Hematopoietic multipotent progenitor cell treated with erythropoietin and hydrocortisone succinate and interleukin-3 and kit ligand, for 15 days (in vitro differentiated cells): Measurements from ENCODE around the gene UNC13D.

Source experiments
- DNase-seq: peaks from one replicate; pipeline ENCODE4 v3.0.0-alpha.2; 2015; ENCODE audit warnings: low spot score

UNC13D gene

DNA sequence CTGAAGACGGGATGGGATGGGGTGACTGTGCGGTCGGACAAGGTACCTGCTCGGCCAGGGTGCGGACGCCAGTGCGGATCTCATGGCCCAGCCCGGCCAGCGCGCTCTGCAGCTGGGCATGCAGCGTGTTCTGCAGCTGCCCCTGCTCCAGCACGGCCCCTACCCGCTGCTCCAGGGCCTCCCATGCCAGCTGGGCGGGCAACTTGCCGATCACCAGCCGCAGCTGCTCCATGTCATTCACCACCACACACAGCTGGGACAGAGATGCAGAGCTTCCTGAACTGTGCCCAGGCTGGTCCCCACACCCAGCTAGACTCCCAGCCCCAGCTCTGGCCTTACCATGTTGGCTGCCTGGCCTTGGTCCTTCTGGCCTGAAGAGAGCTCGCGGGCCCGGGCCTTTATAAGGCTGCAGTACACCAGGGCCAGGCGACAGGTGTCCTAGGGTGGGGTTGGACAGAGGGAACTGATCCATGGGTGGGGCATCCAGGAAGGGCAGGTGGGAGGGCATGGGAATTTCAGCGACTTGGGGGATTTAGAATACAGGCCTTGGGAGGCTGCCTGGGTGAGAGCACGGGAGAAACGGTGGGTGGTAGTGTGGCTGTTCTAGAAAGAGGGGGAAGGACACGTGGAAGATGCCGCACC lies 9.8 kb downstream of the UNC13D start:
- no peak for DNase-seq

DNA sequence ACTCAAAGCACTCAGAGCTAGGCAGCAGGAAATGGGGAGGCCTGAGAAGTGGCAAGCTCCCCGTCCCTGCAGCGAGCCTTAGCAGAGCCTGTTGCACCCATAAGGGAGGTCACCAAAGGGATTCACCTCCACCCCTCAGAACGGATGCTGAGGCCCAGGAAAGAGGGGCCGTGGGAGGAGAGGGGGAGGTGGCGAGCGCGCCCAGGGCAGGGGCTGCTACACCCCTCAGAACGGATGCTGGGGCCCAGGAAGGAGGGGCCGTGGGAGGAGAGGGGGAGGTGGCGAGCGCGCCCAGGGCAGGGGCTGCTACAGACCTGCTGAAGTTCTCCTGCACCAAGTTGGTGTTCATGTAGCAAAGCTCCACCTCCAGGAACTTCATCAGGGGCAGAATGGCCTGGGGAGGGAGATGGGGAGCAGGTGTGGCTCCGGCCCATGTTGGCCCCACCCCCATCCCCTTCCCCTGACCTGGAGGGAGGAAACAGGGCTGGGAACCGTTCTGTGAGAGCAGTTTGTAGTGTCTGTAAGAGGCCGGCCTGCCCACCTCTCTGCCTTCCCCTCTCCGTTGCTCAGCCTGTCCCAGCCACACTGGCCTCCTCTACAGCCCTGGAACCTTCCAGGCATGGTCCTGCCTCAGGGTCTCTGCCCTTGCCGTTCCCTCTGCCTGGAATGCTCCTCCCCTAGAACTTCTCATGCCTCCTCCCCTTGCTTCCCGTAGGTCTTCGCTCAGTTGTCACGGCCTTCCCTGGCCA lies 11.4 kb downstream of the UNC13D start:
- DNase-seq: no peak

DNA sequence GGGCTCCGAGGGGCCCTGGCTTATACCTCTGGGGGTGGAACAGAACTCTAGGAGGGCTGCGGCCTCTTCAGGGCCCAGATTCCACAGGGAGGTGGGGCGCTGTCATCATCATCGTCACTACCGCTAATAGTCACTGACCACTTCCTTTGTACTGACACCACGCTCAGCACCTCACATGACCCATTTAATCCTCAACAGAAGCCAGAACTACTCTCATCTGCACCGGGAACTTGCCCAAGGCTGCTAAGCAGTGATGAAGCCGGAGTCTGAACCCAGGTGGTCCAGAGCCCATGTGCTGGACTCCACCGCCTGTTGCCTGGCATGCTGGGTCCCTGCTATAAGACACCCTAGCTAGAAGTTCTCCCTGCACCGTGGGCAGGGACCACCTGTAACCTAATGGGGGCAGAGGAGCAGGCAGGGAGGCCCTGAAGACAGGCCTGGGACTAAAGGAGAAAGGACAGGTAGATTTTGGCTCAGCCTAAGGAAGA lies 12.0 kb downstream of the UNC13D start:
- DNase-seq: no peak

DNA sequence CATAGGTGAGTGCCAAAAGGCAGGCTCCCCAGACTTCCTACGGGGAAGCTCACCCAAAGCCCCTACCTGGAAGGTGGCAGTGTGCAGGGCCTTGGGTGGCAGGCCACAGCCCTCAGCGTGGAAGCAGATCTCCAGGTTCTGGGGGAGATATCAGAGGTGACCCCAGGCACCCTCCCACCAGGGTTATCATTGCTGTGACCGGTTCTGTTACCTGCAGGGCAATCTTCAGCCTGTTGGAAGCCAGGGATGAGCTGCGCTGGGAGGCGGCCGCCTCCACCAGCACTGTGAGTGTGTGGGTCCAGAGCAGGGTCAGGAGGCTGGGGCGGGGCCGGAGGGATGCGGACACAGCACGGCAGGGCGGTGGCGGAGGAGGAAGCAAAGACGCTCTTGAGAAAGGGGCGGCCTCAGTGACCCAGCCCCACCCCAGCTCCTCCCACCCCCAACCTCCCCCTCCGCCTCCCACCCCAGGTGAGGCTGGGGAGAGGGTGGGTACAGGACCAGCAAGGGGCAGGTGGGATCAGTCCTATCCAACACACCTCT lies 13.1 kb downstream of the UNC13D start:
- DNase-seq: no peak

DNA sequence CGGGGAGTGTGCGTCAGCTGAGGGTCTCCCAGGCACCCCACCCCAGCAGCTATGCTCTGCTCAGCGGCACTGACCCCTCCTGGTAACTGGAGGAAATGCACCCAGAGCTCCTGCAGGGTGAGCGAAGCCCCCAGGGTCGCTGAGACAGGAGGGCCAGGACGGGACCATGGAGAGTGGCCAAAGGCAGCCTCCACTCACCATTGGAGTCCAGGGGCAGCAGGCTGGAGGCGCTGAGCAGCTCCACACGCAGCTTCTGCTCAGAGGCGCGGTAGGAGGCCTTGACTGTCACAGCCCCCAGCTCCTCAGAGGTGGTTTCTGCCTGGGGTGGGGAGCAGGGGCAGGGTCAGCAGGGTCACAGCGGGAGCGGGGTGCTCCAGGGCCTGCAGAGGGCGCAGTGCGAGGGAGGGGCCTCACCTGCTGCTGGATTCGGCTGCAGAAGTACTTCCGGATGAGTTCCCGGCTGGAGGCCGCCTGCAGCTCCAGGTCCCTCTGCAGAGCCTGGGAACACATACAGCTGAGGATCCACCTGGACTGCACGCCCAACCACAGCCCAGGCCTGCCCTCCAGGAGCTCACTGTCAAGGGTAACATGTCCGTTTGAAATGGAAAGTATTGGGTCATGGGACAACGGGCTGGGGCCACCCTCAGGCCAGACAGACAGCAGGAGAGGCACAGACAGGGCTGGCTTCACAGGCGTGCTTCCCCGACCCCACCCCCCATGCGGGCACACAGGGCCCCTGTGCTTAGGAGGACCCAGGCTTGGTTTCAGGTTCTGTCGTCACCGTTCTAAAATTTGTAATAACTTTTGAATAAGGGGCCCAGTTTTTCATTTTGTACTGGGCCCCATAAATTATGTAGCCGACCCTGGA lies 13.8 kb downstream of the UNC13D start:
- peak; percentile 16 for DNase-seq

DNA sequence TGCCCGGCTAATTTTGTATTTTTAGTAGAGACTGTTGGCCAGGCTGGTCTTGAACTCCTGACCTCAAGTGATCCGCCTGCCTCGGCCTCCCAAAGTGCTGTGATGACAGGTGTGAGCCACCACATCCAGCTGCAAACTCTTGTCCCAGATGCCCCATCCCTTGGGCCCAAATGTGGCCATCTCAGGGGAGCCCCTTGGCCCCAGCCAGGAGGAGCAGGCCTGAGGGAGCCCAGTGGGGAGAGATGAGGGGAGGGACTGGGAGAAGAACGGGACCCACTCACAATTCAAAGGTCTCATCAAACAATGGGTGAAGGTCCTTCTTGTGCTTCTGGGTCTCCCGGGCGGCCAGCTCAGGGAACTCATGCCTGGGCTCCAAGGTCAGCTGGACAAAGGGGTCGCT lies 14.5 kb downstream of the UNC13D start:
- no peak for DNase-seq

DNA sequence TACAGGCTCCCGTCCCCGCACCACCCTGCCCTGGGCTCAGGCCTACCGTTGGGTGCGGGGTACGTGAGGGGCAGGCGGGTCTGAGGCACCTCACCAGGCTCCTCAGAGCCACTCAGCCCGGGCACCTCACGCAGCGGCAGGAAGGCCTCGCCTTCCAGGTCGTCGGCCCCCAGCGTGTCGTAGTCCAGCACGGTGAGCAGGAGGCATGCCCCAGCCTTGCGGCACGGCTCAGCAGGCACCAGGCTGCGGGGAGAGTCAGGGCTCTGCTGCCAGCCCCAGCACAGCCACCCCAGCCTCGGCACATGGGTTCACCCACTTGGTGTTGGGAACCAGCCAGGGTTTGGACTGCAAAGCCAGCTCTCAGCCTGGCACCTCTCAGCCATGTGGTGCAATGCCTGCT lies 15.5 kb downstream of the UNC13D start:
- no peak for DNase-seq

DNA sequence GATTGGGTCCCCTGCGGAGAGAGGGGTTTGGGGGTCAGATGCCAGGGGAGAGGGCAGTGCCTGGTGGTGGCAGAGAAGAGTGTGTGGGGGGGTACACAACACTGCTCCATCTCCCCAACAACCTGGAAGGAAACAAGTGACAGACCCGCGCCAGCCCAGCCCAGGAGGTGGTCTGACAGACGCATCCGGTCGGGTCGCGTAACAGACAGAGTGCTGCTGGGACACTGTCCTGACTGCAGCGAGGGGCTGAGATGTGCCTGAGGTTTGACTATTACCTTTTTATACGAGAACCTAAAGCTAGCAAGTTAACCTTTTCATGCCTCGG lies 16.2 kb downstream of the UNC13D start:
- DNase-seq: no peak

DNA sequence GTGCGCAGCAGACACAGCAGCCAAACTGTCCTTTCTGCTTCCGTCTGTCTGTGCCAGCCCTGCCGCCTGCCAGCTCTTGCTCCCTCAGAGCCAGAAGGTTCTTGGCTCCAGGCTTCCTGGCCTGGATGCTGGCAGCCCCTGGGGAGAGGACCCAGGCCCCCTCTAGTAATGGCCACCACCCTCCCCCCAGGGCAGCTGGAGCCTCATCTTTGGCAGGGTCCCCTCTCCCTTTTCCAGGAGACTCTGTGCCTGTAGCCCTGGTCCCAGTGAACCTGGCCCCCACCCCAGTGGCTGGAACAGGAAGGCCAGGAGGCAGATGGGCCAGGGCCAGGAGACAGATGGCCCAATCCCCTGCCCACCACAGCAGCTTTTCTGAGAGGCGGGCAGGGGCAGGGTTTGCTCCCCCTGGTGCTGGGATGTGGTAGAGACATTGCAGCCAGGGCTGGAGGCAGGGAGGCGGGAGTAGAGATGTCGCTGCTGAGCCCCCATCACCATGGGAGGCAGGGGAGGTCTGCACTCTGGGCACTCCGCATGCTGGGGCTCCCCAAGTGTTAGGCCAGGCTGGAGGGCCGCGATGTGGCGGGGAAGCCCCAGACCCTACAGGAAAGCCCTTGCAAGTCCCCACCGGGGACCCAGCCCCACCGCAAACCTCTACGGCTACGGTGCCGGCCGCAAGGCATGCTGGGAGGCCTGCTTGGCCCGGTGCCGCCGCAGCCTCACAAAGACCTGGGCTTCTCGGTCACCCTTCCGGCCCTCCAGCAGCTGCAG lies 16.7 kb downstream of the UNC13D start:
- DNase-seq: peak; percentile 24

DNA sequence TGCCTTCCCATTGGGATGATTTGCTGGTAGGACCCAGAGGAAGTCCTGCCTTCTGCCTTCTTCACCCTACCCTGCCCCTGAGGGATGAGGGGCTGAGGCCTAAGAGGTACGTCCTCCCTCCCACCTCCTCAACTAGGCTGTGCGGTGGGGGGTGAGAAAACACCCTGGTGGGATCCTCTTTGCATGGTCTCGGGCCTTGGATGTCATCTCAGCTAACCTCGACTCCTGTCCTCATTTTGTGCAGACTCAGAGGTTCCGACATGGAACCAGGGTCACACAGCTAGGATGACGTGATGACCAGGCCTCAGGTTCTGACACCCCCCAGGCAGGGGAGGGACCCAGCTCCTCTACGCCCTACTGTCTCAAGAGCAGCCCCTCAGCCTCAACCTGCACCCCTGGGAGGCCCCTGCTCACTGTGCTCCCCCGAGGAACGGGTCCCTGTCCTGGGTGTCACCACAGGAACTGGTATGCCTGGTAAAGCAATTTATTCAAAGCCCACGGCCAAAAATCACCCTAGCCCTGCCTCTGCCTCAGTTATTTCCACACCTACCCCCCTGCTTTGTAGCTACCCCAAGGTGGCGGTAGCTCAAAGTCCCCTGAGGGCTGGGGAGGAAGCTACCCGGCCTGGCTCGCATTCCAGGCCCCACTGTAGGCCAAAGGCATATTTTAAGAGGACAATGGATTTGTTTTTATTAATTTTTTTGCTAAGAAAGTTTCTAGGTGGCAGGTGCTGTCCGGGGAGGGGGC lies 17.5 kb downstream of the UNC13D start:
- DNase-seq: no peak

DNA sequence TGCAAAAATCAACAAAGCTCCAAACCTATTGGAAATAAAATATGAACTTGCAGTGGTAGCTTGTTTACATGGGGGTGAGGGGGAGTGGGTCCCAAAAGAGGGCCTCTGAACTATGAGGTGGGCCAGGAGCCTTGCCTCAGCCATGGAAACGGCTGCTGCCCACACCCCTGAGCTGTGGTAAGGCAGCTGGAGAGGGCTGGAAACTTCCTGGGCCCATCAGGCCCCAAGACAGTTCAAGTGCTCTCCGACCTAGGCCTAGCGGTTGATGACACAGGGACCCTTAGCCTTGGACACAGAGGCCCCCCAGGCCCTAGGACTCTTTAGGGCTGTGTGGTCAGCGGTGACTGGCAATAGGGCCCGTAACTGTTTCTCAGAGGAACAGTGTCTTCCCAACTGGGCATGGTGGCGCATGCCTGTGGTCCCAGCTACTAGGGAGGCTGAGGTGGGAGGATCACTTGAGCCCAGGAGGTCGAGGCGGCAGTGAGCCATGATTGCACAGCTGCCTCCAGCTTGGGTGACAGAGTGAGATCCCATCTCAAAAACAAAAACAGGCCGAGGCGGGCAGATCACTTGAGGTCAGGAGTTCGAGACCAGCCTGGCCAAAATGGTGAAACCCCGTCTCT lies 18.3 kb downstream of the UNC13D start:
- no peak for DNase-seq

DNA sequence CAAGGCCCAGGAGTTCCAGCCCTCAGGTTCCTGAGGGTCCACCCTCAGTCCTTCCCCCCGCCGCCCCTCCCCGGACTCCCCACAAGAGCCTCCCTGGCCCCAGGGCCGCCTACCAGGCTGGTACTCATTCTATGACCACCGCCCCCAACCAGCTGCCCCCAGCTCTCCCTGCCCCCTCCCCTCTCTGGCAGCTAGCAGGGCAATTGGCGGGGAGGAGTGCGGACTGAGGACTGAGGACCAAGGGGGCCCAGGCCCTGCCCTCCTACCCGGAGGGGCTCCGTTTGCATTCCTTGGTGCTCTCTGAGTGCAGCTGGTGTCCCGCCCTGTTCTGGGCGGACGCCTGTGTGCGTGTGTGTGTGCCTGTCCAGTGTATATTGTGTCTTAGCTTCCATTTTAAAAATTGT lies 19.1 kb downstream of the UNC13D start:
- DNase-seq: no peak

DNA sequence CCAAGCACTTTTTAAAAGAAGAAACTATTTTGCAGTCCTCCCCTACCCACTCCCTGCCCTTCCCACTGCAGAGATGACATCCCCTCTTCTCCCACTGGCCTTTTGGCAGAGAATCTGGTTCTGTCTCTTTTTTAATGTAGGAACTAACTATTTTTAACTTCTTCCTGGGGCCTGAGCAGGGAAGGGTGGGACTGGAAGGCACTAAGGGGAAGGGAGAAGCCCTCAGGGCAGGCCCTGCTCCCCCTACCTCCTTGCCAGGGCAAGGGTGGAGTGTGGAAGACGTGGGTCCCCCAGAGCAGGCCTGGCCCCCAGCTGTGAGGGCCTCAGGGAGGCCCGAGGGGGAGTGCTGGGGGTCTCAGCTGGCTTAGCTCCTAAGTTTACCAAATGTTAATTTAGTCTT lies 19.5 kb downstream of the UNC13D start:
- DNase-seq: no peak

DNA sequence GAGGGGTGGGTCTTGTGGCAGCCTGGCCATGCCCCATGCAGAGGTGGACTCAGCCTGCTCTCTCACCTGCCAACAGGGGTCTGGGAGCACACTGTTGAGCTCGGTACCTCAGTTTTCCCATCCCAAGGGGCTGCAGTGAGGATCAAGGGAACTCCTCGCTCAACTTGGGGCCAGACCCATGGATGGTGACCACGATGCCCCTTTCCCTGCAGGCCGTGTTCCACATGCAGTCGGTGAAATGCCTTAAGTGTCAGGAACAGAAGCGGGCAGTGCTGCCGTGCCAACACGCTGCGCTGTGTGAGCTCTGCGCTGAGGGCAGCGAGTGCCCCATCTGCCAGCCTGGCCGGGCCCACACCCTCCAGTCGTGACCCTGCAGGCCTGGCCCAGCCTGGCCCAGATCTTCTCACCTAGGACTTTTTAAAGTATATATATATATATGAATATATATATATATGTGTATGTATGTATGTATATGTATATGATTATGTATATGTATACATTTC lies 20.1 kb downstream of the UNC13D start:
- no peak for DNase-seq

DNA sequence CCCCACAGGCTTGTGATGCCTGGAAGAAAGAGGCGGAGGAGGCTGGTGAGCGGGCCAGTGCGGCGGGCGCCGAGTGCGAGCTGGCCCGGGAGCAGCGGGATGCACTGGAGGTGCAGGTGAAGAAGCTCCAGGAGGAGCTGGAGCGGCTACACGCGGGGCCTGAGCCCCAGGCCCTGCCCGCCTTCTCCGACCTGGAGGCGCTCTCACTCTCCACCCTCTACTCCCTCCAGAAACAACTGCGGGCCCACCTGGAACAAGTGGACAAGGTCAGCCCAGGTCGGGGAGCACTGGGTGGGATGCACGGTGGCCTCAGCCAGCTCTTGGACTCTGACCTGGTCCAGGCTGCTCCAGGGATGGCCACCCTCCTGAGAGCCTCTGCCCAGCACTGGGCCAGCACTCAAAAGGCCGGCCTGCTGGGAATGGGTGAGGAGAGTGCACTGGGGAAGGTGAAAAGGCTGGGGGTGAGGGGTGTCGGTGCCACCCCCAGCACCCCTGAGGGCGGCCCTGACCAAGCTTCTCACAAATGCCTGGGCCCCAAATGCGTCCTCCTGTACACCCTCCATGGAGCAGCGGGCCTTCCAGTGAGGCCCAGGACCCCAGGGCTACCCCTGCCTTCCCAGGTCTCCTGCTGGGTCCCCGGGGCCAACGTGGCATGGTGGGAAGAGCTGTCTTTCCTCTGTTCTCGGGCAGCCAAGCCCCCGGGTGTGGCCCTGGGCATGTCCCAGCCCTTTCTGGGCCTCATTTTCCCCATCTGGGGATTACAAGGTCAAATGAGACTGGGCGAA lies 20.8 kb downstream of the UNC13D start:
- DNase-seq: no peak

DNA sequence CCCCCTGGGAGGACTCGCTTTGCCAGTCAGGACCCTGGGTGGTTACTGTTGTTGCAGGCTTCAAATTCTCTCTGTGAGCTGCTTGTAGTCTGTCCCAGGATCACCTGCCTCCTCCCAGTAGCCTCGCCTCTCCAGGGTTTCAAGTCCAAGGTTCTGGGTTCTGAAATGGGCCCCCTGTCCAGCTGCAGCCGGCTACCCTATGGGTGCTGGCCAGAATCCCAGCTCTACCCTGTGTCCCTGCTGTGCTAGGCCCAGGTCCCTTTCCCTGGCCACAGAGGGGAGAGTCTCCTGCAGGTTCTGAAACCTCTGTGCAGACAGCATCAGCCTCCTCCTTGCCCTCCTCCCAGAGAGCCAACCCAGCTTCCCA lies 21.4 kb downstream of the UNC13D start:
- no peak for DNase-seq

DNA sequence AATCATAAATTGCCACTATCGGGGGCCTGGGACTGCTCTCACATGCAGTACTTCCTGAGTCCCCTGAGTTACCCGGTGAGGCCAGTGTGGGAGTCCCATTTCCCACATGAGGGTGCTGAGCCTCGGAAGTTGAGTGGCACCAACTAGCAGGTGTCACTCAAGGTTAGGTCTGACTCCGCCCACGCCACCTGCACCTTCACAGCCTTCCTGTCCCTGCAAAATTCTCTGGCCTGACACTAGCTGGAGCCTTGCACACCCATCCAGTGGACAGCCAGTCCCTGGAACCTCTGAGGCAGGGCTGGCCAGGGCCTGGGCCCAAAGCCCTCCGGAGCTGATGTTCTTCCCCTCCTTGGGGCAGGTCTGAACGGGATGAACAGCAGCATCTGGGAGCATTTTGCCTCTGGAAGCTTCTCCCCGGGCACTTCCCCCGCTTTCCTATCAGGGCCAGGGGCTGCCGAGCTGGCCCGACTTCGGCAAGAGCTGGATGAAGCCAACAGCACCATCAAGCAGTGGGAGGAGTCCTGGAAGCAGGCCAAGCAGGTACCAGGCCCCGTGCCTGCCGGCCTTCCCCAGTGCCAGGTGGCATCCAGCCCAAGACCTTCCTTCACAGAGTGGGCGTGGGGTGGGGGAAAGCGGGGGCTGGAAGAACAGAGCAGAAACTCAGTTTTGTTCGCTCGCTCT lies 21.9 kb downstream of the UNC13D start:
- DNase-seq: no peak

DNA sequence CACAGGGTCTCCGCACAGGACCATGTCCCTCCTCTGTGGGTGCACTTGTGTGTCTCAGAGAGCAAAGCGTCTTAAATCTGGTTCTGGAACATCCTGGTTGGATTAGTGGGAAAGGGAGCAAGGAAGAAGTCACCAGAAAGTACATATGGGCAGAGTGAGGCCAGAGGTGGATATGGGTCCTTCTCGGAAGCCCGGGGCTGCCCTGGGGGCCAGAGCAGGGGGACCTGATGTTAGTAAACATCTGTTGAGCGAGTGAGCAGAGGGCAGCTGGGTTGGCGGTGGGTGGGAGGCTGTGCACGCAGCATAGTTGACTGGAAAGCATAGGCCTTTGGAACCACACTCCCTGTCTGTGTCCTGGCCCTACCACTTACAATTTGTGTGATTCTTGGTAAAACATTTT lies 22.7 kb downstream of the UNC13D start:
- DNase-seq: no peak
